Cardiac septum (tissue), 1 donor: ENCODE data around the gene CHRM3. TPM values are rescaled to one million over a fixed set of nuclear protein-coding genes. Genes with fewer than 3 reads are reported as not detected.
"Not testable (repeated sequence)": the region's sequence is repeated elsewhere in the genome, so short reads cannot be mapped to it uniquely, and the experiment has no call there.

Experiments used
- DNase-seq: peaks from one replicate; pipeline ENCODE4 v3.0.0-alpha.2; 2020; ENCODE audit warnings: low spot score
- intact Hi-C: fragments of 100-400 bp; cut with DNase I; formaldehyde crosslinking; loops from one replicate; pipeline ENCODE4 v1.14.0; 2022
- long read RNA-seq: library from polyadenylated mRNA; unstranded; transcript quantifications from one replicate; pipeline ENCODE4 v2.0.0, GENCODE V29; 2021
- total RNA-seq: library from RNA; stranded (reverse); fragmentation: NEBNext Ultra II Directional; extraction: Animal tissue kit (Norgen Biotek cat#: 25700); gene quantifications from one replicate; pipeline ENCODE4 v1.2.1, GENCODE V29; 2021
- donor health status: DM: no; HTN: no; CAD: no.

The CHRM3 gene
- 0.40 TPM for total RNA-seq
- long read RNA-seq, result 0 reads

DNA sequence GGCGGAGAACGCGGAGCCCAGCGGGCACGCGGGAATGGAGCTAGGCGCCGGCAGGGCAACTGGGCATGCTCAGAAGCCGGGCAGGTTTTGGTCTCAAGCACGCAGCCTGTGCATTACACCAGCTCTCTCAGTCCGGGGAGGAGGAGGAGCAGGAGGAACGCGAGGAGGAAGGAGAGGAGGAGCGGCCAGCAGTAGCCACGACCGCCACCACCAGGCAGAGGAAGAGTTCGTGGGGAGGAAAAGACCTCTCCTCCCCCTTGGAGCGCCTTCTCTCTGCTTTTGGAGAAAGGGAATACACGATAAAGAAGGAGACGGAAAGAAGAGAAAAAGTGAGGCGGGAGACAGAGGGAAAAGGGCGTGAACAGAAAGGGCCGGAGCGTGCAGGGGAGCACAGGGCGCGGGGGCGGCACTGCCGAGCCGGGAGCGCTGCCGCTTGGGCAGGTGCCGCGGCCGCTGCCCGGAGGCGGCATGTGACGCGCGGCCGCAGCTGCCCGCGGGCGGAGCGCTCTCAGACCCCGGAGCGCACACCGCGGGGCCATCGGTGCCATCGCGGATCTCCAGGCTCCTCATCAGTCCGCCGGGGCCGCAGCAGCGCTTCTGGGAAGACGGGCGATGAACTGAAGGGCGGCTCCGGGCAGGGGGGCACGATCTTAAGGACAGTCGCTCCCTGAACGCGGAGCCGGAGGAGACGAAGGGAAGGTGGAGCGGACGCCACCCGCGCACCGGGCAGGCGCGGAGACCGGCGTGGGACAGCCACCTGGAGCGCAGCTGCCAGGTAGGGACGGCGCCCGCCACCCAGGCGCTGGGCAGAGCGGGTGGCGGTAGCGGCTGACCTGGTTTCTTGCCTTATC lies at the start of gene CHRM3:
TSS of gene CHRM3 (plus strand) at position 116 of the 851 bp plus-strand sequence. CDS start 520,884 bp downstream, outside the sequence.
- intact Hi-C loops, result no loop called here
- DNase-seq, result no peak

- intact Hi-C loops, result no loop called here
- DNase-seq, result no peak
Observed at GRCh38 chr1:239337799-239338430, 48.5 kb upstream of the CHRM3 start.

GRCh38 chr1:239347776-239348175 lies 38.6 kb upstream of the CHRM3 start:
- no peak for DNase-seq
- intact Hi-C loops, result no loop called here

DNA sequence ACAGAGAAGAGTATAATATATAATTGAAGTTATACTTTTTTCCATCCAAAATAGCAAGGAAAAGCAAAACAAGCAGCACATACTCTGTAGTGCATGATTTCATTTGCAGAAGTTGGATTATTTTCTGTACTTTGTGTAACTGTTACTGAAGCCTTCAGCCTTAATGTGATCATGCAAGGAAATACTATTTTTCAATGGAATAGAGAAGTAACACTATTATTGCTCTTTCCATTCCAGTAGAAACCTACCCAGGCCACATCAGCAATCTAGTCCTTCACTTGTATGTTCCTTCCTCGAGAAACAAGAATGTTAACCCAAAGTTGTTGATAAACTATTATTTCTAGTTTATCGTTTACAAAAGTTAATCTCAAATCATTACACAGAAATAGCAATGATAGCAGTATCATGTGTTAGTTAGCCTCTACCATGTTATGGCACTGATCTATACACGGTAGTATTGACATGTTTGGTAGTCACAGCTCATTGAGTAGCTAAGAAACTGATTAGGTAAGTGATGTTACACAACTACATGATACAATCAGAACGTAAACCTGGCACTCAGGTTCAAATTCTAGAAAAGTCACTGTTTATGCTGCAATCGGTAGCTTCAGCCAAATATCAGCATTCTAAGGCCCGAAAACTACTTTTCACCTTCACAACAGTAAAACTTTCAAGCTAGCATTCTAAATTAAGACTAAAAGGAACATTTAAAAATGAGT lies 37.6 kb upstream of the CHRM3 start:
- no peak for DNase-seq
- intact Hi-C loops, result no loop called here

- intact Hi-C loops, result no loop called here
- DNase-seq, result no peak
Observed at GRCh38 chr1:239349699-239350098, 36.7 kb upstream of the CHRM3 start.

GRCh38 chr1:239353536-239353935 lies 32.8 kb upstream of the CHRM3 start:
- DNase-seq, result no peak
- intact Hi-C loops, result no loop called here

- no peak for DNase-seq
- intact Hi-C loops, result no loop called here
Observed at GRCh38 chr1:239354231-239354630, 32.1 kb upstream of the CHRM3 start.

- intact Hi-C loops, result no loop called here
- no peak for DNase-seq
Observed at GRCh38 chr1:239357867-239358266, 28.5 kb upstream of the CHRM3 start.

DNA sequence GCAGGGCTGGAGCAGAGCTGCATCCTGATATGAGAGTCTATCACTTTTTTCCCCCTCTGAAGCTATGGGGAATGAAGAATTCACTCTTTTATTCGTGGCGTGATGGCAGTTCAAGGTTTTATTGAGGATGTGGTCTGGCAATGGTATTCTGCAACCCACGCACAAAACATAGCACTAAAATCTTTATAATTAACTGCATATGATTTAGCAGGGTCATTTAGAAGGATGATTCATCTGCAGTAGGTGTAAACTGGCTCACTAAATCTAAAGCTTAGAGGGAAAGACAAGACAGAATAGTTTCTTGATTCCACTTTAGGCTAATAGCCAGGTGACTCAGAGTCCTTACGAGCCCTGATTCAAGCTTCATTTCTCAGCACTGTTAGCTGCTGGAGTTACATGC lies 25.0 kb upstream of the CHRM3 start:
- DNase-seq, result no peak
- intact Hi-C loops, result no loop called here

- intact Hi-C loops, result no loop called here
- no peak for DNase-seq
Observed at GRCh38 chr1:239363930-239364329, 22.4 kb upstream of the CHRM3 start.

DNA sequence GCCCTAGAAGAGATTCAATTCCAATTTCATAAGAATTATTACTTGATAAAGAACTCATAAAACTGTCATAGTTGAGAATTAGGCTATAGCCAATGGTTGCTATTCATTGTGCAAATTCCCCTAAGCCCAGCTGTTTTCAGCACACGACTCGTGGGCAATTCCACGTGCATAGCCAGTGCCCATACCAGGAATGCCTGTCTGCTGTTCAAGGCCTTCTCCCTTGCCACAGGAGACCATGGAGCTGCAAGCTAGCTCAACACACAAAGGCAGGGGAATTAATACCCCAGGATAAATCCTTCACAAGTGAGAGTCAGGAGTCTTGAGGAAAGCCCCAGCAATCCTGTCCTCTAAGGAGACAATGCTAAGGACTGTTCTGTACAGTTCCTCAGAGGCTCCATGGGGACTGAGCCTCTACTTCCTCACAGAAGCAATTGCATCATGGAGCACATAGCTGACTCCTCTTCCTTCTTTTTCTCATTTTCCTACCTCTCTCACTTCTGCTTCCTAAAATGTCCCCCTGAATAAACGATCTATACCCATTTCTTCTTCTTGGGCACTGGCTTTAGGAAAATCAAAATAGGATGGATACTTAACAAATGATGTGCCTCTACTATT lies 19.1 kb upstream of the CHRM3 start:
- intact Hi-C loops, result no loop called here
- no peak for DNase-seq

DNA sequence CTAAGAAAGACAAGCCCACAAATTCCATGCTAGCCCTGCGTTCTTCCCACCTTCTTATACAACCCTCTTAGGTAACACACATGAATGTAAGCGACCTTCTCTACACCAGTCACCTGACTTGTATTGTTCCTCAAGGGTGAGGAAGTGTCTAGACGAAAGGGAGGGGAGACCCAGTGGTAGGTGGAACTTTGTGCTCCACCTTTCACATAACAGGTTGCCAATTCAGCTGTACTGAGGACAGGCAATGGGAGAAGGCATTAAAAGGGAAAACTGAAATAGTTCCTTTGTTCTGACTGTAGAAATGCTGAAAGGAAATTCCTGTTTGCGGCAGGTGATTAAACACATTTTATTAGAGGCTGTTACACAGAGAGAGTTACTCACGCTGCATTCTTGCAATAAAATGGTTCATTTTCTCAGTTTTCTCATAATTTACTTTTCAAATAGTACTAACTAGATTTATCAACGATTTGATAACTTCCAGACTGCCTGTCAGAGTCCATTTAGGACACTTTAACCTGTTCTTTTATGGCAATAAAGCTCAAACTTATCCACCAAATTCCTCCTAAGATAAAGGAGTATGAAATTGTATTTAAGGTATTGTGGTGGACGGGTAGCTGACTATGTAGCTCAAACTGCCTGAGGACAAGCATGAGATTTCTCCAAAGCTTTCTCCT lies 17.8 kb upstream of the CHRM3 start:
- no peak for DNase-seq
- intact Hi-C loops, result no loop called here

DNA sequence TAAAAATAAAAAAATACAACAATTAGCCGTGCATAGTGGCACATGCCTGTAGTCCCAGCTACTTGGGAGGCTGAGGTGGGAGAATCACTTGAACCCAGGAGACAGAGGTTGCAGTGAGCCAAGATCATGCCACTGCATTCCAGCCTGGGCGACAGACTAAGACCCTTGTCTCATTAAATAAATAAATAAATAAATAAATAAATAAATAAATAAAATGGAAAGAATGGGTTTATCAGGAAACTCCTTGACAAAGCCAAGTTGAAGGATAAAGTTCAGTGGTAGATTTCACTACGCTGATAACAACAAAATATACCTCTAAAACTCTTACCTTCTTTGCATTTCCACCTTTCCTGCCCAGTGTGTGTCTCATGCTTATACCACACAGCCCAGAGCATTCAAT lies 15.5 kb upstream of the CHRM3 start:
- intact Hi-C loops, result not testable (repeated sequence)

DNA sequence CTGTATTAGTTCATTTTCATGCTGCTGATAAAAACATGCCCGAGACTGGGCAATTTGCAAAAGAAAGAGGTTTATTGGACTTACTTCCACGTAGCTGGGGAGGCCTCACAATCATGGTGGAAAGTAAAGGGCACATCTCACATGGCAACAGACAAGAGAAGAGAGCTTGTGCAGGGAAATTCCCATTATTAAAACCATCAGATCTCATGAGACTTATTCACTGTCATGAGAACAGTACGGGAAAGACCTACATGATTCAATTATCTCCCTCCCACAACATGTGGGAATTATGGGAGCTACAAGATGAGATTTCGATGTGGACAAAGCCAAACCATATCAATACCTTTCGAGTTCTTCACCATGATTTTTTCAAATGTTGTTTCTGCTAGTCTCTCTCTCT lies 3.7 kb upstream of the CHRM3 start:
- no peak for DNase-seq
- intact Hi-C loops, result no loop called here

More for the DNA sequence above, 15.5 kb upstream of the CHRM3 start:
- DNase-seq, result not testable (repeated sequence)

DNA sequence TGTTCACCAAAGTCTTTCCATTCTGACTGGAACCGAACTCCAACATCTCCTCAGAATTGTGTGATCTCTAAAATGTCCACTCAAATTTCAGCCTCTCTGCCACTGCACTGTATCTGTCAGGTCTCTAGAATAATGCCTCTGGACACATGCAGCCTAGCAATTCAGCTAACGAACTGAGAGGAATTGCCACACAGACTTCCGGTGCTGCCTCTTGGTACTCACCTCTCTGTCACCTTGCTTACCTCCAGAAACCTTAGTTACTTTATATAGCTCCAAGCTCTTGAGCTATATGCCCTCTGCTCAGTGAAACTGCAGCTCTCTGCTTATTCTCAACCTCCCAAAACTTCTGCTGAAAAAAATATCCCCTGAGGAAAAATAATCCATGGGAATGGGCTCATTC lies 2.7 kb upstream of the CHRM3 start:
- DNase-seq, result no peak
- intact Hi-C loops, result no loop called here

- DNase-seq, result no peak
- intact Hi-C loops, result no loop called here
Observed at GRCh38 chr1:239387304-239388158, 1.2 kb downstream of the CHRM3 start.

DNA sequence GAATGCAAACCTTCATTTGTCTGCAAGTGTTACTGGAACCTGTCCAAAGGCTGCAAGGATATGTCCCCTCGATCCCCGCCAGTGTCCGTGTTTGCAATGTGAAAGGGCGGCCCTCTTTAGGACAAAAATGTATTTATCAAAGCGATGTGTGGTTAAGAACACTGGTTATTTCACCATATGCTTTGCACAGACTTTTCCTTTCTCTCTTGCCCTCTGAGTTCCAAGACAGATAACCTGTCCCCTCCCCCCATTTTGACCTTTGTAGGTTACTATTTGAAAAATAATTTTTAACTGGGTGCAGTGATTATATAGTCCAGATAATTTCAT lies 1.8 kb downstream of the CHRM3 start:
- intact Hi-C loops, result no loop called here
- DNase-seq, result no peak

DNA sequence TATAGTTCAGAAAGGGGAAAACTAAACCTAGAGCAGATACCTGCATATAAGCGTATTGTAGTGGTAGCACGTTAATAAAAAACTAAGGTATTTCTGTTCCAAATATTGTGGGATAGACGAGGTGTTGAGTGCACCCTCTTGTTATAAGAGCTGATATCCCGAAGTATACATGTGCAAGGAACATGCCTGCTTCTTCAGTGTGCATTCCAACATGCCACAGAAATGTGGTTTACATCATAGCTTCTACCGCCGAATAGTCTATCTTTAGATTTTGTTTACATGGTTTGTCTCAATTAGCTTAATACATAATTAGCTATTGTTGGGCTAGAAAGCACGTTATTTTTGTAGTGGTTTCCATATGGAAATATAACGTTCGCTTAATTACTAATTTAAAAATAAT lies 2.2 kb downstream of the CHRM3 start:
- intact Hi-C loops, result no loop called here
- DNase-seq, result no peak

DNA sequence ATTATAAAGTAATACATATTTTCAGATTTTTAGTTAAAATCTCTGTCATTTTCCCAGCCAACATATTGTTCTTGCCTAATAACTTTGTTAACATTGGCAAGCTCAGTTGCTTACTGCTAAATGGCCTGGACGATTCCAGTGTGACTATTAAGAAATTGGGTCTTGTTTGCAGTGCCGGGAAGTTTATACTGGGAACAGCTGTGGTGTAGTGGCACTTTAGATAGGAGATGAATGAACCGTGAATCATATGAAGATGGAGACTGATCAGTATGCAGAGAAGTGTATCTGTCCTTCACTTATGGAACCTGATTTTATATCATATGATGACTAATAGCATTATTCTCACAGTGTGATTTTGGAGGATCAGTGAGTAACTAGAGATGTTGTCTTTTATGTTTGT lies 3.3 kb downstream of the CHRM3 start:
- no peak for DNase-seq
- intact Hi-C loops, result no loop called here
